GM18517 (cell line): Measurements from ENCODE around the gene HNF1B.
A peak's percentile ranks its signal among the peaks of the same experiment; 100 is the strongest.

ENCODE experiments used
- ATAC-seq: cut with Tn5 transposase; IDR thresholded peaks from one replicate; pipeline ENCODE4 v1.9.1; 2021; ENCODE audit warnings: mild to moderate bottlenecking, moderate library complexity; ENCODE audit not compliant: unreplicated experiment

Gene HNF1B

DNA sequence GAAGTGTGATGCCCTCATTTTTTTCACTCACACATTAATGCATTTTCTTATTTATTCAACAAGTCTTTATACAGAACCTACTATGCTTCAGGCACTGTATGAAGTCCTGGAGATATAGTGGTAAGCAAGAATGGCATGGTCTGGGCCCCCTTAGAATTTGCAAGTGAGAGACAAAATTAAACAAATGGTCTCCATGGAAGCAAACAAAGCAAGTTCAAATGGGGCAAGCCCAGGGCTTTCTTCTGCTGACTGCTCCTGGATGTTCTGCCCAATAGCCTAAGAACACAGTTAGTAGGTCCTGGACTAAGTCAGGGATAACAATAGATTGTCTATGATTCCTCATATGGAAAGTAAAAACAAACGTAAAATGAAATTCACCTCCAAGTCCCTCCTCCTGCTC lies 70.3 kb downstream of the HNF1B start:
- ATAC-seq, result no peak

DNA sequence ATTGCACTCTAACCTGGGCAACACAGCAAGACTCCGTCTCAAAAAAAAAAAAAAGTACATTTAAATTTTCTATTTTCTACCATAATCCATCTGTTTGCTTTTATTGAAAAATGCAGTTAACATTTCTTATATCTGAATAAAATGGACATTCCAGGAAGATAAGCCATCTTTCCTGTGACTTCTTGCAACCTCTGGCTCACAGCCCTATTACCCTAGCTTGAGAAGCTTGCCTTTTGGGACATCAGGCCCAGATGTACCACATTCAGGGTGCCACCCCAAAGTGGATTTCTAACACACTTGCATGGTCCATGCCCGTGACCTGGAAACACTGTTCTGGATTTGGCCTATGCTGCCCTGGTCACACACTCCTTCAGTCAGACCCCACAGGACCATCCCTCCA lies 71.5 kb downstream of the HNF1B start:
- ATAC-seq, result no peak

DNA sequence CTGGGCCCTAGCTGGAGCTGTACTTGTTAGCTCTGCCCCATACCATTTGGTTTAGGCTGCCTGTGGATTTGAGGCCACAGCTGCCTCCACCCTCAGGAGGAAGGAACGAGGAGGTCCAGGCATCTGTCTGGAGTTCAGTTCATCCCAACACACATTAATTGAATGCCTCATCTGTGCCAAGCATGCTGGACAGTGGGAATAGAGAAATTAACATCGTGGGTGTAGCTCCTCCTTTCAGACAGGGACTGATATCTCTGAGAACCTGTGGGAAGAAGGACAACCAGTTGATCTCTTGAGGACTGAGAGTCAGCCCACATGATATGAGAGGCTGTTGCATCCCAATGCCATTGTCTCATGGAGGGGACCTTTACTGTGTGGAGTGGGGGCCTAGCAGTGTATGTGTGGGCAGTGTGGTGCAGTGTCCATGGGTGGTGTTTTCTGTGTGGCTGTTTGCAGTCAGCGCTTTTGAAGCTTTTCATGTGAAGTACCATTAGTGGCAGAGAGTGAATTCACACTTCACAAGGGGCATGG lies 72.2 kb downstream of the HNF1B start:
- no peak for ATAC-seq

DNA sequence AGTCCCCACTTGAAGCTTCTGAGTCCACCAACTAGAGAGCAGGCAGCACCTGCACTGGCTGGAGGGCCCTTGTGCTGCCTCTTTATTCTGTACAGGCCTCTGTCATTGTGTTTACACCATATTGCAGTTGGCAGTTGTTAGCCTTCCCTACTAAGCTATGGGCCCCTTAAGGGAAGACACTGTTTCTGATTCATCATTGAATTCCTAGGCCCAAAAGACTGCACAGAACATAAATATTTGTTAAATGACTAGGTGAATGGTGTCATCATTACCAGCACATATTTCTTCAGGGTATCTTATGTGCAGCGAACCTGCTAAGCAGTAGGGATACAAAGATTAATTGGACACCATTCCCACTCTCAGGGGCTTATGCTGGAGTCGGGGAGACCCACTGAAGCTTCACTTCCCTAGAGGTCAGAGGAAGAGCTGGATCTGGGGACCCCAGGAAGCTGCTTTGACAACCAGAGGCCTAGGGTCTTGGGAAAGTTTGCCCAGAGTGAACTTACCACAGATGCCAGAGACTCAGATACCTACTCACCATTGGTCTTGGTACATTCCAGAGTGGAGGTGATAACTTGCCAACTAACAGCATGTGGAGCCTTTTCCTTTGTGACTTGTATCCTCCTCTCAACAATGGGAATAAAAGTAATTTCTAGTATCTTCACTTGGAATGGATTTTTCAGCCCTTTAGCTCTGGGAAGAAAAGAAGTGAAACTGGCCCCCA lies 72.9 kb downstream of the HNF1B start:
- ATAC-seq, result no peak

DNA sequence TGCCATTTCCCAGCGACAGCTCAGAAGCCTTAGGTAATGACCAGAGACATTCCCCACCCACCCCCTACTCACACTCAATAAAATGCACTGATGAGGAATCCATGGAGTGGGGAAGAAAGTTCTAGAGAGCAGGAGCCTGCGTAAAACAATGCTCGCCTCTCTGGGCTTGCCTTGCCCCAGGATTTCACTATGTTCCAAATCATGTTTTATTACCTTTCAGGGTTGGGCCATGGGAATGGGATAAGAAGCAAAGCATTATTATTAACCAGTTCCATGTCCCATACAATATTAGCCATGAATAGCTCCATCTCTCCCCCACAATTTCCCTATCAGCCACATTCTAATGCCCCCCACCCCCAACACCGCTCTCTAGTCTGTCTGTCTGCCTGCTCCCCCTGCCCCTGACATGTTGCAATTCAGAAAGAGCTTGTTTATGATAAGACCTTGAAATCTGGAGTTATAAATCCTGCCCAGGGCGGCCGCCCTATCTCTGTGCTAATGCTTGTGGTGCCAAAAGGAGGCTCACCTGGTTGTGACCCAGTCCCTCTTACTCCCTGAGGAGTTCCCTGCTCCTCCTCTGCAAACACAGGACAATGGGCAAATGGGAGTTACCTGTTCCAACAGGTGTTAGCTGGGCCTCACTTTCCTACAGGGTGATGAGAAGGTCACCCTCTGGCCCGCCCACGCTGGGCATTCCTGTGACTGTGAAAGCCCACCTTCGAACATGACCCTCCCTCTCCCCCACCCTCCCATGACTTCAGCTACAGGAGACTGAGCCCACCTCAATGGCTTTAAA lies 73.6 kb downstream of the HNF1B start:
- no peak for ATAC-seq

DNA sequence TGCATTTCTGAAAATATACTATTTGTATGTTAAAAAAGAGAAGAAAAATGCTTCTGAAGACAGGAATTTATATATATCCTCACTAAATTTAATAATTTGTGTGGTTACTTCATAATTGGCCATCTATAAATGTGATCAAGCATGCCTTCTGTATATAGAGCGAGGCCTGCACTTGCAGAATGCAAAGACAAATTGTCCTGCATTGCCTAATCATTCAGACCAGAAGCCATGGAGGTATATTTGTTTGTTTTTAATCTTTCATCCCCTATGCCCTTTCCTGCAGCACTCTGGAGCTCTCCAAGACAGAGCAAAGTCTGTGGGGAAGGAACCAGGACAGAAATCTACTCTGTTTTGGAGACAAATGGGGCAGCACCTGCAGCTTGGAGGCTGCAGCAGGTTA lies 77.8 kb downstream of the HNF1B start:
- no peak for ATAC-seq

DNA sequence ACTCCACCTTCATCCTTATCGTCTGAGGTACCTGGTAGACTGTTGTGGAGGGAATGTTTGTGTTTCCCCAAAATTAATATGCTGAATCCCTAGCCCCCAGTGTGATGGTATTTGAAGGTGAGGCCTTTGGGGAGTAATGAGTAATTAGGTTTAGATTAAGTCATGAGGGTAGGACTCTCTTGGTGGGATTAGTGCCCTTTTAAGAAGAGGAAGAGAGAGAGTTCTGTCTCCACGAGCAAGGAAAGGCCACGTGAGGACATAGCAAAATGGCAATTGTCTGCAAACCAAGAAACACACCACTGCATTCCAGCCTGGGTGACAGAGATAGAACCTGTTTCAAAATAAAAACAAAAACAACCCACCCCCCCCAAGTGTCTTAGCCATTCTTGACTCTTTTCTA lies 80.6 kb downstream of the HNF1B start:
- ATAC-seq, result no peak

DNA sequence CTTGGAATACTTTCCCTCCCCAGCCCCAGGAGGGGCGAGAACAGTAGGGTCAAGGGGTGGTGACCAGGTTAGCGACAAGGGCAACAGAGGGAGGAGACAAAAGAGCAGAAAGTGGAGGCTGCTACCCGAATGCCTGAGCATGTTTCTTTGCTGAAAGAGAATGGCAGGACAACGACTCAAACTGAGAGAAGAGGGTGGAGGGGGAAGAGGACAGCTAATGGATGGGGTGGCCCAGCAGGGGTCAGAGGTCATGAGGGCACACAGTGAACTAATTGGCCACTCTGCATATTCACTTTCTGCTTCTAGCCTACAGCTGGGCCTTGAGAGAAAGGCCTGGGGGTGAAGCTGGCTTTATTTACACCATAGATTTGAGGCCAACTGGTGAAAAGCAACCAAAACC lies 82.5 kb downstream of the HNF1B start:
- no peak for ATAC-seq

DNA sequence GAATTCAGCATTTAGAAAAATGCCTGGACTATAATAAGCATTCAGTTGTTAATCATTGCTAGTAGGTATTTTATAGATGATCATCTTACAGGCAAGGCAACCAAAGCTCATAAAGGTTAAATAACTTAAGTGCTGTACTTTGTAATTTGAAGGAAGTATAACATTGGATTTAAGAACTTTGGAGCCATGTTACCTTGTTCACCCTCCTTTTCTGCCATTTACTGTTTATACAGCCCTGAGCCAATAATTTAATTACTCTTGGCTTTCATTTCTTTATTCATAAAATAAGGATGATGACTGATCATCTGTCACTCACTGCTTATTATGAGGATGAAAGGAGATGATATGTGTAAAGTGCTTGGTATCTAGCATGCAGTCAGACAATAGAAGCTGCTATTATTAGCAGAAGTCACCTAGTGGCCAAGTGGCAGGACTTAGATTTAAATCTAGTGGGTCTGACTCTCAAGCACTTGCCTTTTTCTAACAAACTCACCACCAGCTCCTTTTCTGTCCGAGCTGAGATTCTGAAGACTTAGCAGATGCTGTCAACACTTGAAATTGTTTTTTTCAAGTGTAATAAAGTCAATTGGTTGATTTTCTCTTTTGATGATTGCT lies 83.4 kb downstream of the HNF1B start:
- no peak for ATAC-seq

DNA sequence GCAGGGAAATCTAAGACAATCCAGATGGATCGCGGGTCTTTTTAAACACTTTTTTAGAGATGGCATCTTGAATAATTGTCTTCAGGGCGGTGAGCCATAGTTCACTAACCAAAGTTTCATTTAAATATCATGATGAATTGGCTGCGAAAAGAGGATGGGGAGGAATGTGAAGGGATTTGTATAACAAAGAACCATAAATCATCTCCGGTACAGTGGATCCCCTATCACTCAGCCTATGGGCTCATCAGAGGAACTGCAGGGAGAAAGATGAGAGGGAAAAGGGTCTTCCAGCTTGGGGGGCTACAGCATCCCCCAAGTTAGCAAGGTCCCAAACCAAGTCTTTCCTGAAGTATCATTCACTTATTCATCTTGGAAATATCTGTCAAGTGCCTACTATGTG lies 84.9 kb downstream of the HNF1B start:
- no peak for ATAC-seq

DNA sequence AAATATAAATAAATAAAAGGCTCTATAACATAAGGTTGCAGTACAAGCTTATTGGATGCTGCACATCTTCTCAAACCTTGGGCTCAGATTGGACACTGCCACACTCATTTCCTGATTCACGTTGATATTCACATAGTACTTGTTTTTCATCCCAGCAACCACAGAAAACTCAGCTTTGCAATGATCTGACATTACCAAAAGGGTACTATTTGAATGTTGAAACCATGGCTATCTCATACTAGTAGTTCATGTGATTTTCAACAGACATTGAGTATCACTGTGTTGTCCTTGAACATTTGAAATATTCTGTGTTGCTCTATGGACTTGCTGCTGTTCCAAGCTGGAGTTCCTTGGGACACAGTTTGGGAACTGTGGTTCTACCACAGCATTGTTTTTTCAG lies 87.7 kb downstream of the HNF1B start:
- no peak for ATAC-seq

DNA sequence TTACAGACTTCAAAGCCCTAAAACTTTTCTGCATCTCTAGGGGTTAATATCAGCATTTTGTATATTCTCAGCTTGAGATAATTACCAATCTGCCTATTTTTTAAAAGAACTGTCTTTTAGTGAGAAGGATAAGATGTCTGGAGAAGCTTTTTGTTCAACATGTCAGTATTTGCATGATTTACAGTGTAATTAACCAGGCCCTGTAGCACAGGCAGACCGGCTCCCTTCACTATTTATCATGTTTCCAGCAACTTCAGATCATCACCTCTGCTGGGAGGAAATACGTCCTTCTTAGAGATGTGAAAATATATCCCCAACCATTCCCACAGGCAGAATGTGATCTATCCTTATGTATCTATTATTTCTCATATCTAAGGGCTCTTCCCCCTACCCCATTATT lies 93.0 kb downstream of the HNF1B start:
- no peak for ATAC-seq

DNA sequence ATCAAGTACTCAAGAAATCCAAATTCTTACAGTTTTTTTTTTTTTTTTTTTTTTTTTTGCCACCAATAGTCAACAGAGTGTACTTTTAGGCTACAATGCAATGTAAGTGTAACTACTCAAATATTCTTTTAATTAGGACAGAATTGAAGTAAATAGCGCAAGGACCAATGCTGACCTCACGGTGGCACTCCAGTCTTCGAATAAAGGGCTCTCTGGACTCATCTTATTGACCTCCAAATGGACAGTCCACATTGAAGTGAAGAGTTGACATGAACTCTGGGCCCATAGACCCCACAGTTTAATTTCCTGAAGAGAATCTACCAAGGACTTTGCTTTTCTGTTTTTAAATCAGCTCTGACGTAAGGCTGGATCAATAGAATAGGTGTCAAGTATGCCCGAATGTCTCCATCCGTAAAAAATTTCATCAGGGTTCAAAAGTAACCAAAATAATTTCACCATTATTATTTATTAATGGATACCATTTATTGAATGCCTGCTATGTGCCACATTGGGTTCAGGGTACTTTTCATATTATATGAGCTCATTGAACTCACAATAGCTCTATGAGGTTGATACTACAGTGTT lies 94.3 kb downstream of the HNF1B start:
- ATAC-seq, result no peak

DNA sequence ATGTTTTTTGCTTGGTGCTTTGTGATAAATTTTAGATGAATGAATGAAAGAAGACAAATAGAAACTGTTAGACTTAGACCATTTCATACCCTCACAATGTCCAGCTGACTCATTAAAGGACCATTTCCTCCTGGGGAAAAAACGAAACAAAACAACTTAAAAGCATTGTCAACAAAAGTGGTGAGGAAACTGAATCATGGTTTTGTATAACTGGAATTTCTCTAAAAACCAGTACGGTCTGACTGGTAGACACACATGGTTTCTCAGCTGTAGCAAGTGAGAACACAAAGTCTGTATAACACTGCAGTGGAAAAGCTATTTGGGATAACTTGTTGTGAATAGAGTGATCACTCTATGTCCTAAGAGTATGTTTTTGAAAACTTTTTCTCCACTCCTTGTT lies 96.3 kb downstream of the HNF1B start:
- ATAC-seq, result no peak

DNA sequence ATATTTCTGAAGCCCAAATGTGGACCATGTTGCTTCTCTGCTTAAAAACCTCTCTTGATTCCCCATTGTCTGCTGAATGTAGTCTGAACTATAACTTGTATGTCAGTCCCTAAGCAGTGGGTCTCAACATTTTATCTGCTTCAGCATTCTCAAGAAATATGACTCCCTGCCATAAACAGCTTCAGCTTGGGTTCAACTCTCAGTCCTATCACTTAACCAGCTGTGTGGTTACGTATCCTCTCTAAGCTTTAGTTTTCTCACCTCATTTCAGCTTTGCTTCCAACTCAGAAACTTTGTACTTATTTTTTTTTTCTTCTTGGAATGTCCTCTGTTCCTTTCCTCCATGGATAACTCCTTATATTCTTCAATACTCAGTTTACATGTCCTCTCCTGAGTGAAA lies 97.0 kb downstream of the HNF1B start:
- ATAC-seq, result no peak

DNA sequence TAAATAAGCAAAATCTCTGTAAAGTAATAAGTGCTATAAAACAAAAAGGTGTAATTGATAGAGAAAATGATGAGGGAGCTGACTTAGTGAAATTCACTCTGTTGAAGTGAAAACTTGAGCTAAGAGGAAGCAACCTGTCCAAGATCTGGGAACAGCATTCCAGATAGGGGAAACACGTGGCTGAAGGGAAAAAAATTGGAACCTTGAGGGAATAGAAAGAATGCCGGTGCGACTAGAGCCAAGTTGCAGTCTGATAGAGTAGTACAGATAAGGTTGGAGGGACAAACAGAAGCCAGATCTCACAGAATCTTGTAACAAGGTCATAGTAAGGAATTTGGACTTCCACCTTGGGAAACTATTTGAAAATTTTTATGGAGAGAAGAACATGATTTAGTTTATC lies 101.0 kb downstream of the HNF1B start:
- ATAC-seq, result no peak

DNA sequence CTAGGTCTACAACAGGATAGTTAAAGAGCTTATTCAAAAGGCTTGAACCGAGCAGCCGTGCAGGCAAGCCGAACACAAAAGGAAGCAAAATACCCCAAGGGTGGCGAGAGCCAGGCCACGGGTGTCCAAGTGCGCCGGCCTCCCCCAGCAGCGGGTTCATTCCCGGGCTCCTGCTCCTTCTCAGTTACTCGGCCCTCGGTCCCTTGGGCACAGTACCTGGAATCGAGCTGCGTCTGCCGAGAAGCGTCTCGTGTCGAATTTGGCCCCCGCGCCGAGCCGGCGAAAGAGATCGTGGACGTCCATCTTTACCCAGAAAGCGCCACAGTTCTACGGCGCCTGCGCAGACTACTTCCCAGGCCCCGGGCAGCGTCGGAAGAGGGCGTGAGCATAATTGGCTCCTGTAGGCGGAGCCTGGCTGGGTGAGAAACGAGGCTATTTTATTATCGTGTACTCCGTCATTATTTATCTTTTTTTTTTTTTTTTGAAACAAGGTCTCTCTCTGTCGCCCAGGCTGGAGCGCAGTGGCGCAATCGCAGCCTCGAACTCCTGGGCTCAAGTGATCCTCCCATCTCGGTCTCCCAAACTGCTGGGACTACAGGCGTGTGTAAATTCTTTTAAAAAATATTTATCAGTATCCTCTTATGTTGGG lies 101.6 kb downstream of the HNF1B start, which contains the start of gene DDX52:
TSS of gene DDX52 (minus strand) at position 329 of the 649 bp plus-strand sequence. CDS start at position 303, 26 bp downstream.
- ATAC-seq, result peak; percentile 81

DNA sequence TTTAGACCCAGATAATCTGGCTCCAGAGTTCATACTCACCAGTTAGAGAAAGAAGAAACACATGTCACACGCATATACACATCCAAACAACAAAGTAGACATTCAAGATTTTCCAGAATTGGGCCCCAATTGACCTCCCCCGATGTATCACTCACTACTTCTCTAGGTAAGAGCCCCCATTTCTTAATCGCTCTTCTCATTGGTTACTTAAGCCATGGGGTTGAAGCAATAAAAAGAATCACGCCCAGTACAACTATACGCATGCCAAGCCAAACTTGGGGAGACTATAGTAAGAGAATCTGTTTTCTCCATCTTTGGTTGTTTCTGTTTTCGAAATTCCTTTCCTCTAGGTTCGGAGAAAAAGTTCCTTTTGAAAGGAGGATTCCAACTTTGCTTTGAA lies 102.2 kb downstream of the HNF1B start:
- no peak for ATAC-seq

DNA sequence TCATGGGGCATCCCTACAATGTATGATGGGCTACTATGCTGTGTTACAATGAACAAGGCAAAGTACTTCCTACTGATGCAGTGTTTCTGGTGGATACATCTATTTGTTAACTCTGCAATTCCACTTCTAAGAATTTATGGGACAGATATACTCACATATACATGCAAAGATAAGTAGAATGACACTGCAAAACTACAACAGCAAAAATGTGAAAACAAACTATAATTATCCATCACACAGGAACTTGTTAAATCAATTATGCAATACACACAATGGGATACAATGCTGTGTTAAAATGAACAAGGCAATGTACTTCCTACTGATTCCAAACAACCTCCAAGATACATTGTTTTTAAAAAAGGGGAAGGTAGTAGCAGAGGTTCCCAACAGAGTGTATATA lies 104.8 kb downstream of the HNF1B start:
- ATAC-seq, result no peak

DNA sequence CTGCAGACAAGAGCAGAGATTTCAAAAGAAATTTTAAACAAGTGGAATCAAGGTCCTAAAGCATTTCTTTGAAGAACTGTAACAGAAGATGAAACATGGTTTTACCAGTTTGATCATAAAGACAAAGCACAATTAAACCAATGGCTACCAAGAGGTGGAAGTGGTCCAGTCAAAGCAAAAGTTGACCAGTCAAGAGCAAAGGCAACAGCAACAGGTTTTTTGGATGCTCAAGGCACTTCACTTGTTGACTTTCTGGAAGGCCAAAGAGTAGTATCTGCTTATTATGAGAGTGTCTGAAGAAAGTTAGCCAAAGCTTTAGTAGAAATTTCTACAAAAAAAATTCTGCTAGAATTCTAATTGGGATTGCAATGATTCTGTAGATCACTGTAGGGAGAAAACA lies 106.9 kb downstream of the HNF1B start:
- ATAC-seq, result no peak
